Stimulated activated CD8-positive, alpha-beta memory T cell treated with anti-CD3 and anti-CD28 coated beads, Interleukin-15, amount 100 ng/mL, for 4 hours (primary cell): ENCODE results near the gene EXOC6.
"Not testable (repeated sequence)": the region's sequence is repeated elsewhere in the genome, so short reads cannot be mapped to it uniquely, and the experiment has no call there.

Experiments used
- DNase-seq, 2 donors: peaks; one replicate each; pipeline ENCODE4 v3.0.0-alpha.2; 2020; ENCODE audit warnings: low read depth in 2 of 2

EXOC6 gene

GRCh38 chr10:93079663-93080349 lies 231.5 kb downstream of the EXOC6 start:
- DNase-seq = no peak

GRCh38 chr10:93080350-93081046 lies 232.2 kb downstream of the EXOC6 start:
- DNase-seq = no peak

DNA sequence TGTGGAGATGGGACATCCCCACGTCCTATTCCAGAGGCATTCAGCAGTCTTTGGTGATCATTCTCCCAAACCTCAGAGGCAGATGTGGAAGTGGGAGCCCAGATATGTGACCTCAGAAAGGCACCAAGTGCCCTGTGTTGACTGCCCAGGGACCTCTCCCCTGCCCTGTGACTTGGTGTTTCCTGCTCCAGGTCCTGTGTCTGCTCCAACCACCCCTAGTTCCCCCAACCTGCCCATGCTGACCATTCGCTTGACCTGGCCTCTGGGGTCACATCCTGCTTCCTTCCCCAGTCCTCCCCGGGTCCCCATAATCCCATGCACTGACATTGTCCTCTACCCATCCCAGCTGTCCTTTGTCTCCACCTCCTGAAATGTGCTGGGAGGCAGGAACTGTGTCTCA lies 233.0 kb downstream of the EXOC6 start:
- no peak for DNase-seq

DNA sequence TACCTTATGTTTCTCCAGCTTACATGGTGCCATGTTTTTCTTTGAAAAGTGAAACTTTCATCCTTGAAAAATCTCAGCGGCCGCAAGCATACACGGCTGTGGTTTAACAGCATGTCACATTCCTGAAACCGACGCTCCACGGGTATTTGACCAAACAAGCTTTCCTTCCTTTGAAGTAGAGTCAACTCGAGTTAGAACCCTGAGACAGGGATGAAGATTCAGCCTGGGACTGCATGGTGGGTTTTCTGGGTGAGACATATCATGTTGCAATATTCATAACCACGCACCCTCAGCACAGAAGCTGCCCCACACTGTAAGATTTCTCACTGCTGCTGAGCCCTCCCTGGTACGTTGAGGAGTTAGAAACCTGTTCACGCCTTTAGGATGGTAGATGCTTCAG lies 233.5 kb downstream of the EXOC6 start:
- no peak for DNase-seq

DNA sequence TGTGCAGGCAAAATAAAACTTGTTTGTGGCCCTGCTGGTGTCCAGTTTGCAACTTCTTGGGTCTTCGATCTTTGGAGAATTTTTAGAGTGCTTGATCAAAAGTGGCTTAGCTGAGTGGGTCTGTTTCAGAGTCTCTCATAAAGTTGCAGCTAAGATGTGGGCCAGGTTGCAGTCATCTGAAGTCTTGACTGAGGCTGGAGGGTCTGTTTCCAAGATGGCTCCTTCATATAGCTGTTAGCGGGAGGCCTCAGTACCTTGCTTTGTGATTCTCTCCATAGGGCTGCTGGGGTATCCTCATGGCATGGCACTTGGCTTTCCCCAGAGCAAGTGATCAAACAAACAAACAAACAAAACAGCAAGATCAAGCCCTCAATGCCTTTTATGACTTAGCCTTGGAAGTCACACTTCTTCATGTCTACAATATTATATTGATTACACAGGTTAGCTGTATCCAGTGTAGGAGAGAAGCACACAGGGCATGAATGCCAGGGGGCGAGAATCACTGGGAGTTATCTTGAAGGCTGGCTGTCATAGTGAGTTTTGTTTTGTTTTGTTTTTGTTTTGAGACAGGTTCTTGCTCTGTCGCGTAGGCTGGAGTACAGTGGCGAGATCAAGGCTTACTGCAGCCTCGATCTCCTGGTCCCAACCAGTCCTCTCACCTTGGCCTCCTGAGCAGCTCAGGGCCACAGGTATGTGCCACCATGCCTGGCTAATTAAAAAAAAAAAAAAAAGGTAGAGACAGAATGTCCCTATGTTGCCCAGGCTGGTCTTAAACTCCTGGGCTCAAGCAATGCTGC lies 235.6 kb downstream of the EXOC6 start:
- no peak for DNase-seq

GRCh38 chr10:93085272-93085859 lies 237.0 kb downstream of the EXOC6 start:
- DNase-seq = no peak

DNA sequence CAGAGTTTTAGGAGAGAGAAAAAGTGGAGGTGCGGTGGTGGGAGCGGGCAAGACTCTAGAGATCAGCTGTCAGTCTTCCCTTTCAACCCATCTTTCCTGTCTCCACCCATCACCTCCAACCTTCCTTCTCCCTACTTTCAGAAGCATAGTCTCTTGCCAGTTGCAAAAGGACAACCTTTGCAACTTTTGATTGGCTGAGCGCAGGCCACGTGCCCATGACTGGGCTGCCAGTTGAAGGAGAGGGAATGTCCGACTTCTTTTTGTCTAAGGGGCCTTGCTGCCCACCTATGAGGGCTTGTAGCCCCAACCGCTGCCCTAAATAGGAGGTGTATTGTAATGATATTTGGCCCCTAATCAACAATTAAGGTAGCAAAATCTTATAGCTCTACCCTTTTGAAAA lies 238.0 kb downstream of the EXOC6 start:
- no peak for DNase-seq

- no peak for DNase-seq
Measured at GRCh38 chr10:93087846-93088245, 239.5 kb downstream of the EXOC6 start.

- DNase-seq = no peak
Measured at GRCh38 chr10:93088466-93088865, 240.1 kb downstream of the EXOC6 start.

- no peak for DNase-seq
Measured at GRCh38 chr10:93090619-93091018, 242.3 kb downstream of the EXOC6 start.

DNA sequence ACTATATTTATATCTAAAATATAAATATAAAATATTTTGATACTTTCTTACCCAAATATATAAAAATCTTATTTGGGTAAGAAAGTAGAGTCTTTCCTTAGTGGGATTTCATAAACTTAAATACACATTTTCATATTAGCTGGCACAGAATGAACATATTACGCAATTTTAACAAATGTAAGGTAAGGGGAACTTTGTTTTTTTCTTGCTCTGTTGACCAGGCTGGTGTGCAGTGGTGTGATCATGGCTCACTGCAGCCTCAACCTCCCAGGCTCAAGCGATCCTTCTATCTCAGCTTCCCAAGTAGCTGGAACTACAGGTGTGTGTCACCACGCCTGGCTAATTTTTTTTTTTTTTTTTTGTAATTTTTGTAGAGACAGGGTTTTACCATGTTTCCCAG lies 243.6 kb downstream of the EXOC6 start:
- DNase-seq = no peak

DNA sequence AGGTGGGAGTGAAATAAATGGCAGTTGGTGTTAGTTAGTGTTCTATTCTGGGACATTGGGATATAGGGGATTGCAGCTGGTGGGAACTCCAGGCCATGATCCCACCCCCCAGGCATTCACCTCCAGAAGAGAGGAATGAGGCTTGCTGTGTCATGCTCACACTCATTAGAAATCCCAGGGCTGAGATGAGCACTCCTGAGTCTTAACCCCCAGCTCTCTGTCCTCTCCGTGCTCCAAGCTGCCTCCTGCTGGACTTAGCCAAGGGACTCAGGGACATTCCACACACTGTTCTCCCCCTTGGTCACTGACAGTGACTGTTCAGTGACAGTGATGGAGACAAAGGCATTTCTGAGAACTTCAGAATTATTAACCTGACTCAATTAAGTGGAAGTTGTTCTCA lies 246.9 kb downstream of the EXOC6 start:
- DNase-seq = no peak

- no peak for DNase-seq
Measured at GRCh38 chr10:93096901-93097300, 248.6 kb downstream of the EXOC6 start.

GRCh38 chr10:93097386-93097785 lies 249.1 kb downstream of the EXOC6 start:
- DNase-seq = no peak

DNA sequence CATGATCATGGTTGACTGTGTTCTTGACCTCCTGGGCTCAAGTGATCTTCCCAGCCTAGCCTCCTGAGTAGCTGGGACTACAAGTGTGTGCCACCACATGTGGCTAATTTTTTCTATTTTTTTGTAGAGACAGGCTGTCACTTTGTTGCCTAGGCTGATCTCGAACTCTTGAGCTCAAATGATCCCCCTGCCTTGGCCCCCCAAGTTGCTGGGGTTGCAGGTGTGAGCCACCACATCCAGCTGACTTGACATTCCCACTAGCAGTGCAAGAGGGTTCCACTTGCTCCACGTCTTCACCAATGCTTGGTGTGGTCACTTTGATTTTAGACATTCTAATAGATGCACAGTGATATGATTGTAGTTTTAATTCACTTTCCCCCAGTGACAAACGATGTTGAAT lies 250.5 kb downstream of the EXOC6 start:
- DNase-seq = no peak

DNA sequence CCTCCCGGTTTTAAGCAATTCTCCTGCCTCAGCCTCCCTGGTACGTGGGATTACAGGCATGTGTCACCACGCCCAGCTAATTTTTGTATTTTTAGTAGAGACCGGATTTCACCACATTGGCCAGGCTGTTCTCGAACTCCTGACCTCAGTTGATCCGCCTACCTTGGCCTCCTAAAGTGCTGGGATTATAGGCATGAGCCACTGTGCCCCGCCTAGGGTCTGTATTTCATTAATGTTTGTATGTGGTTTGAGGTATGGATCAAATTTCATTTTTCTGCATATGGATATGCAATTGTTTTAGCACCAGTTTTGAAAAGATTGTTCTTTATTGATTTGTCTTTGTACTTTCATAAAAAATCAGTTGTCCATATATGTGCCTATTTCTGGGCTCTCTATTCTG lies 251.3 kb downstream of the EXOC6 start:
- DNase-seq = no peak

DNA sequence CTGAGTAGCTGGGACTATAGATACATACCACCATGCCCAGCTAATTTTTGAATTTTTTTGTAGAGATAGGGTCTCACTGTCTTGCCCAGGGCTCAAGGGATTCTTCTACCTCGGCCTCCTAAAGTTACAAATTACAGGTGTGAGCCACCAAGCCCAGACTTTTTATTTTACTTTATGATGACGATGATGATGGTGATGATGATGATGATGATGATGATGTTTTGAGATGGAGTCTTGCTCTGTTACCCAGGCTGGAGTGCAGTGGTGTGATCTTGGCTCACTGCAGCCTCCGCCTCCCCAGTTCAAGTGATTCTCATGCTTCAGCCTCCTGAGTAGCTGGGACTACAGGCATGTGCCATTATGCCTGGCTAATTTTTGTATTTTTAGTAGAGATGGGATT lies 252.8 kb downstream of the EXOC6 start:
- not testable (repeated sequence) for DNase-seq

GRCh38 chr10:93103953-93104352 lies 255.6 kb downstream of the EXOC6 start:
- no peak for DNase-seq

GRCh38 chr10:93106631-93107072 lies 258.3 kb downstream of the EXOC6 start:
- no peak for DNase-seq
